H9 (cell line): ENCODE data around the gene GSE1. TPM values are rescaled to one million over a fixed set of nuclear protein-coding genes. Genes with fewer than 3 reads are reported as not detected.

Experiments used
- DNase-seq: peaks from one replicate; pipeline ENCODE4 v3.0.0-alpha.2; 2017
- H2AFZ ChIP-seq: one replicate; pipeline ENCODE4 v1.6.1; 2013; ENCODE audit warnings: mild to moderate bottlenecking, low read length, control low read depth, moderate library complexity
- H2AK5ac ChIP-seq: 2 replicates; pipeline ENCODE4 v1.6.1; 2013; ENCODE audit warnings: low read length, control low read depth, mixed read lengths; ENCODE audit not compliant: insufficient read length
- H2BK120ac ChIP-seq: one replicate; pipeline ENCODE4 v1.6.1; 2013; ENCODE audit warnings: low read depth, mild to moderate bottlenecking, low read length, control low read depth, inconsistent platforms; ENCODE audit not compliant: poor library complexity, severe bottlenecking
- H2BK12ac ChIP-seq: 2 replicates; pipeline ENCODE4 v1.6.1; 2013; ENCODE audit warnings: low read length, control low read depth, mixed read lengths, low read depth; ENCODE audit not compliant: insufficient read length
- H2BK15ac ChIP-seq: 2 replicates; pipeline ENCODE4 v1.6.1; 2013; ENCODE audit warnings: low read depth, low read length, control low read depth
- H2BK20ac ChIP-seq: one replicate; pipeline ENCODE4 v1.6.1; 2013; ENCODE audit warnings: low read depth, mild to moderate bottlenecking, low read length, control low read depth, inconsistent platforms; ENCODE audit not compliant: poor library complexity, severe bottlenecking
- H2BK5ac ChIP-seq: 2 replicates; pipeline ENCODE4 v1.6.1; 2013; ENCODE audit warnings: low read length, control low read depth, mixed read lengths; ENCODE audit not compliant: insufficient read length
- H3K14ac ChIP-seq: 2 replicates; pipeline ENCODE4 v1.6.1; 2013; ENCODE audit warnings: low read length, control low read depth; ENCODE audit not compliant: insufficient read depth
- H3K18ac ChIP-seq: 2 replicates; pipeline ENCODE4 v1.6.1; 2013; ENCODE audit warnings: low read depth, mild to moderate bottlenecking, mixed read lengths, low read length, control low read depth; ENCODE audit not compliant: insufficient read length
- H3K23ac ChIP-seq: 2 replicates; pipeline ENCODE4 v1.6.1; 2013; ENCODE audit warnings: low read length, control low read depth, mixed read lengths, low read depth; ENCODE audit not compliant: insufficient read length
- H3K23me2 ChIP-seq: 2 replicates; pipeline ENCODE4 v1.6.1; 2013; ENCODE audit warnings: low read depth, mild to moderate bottlenecking, mixed read lengths, low read length, control low read depth; ENCODE audit not compliant: insufficient read length, poor library complexity, severe bottlenecking
- H3K27ac ChIP-seq: 2 replicates; pipeline ENCODE4 v1.5.1; 2013; ENCODE audit warnings: low read length, control low read depth, mixed read lengths, low read depth; ENCODE audit not compliant: insufficient read length
- H3K27me3 ChIP-seq: 2 replicates; pipeline ENCODE4 v1.6.1; 2013; ENCODE audit warnings: low read length, control low read depth, inconsistent platforms; ENCODE audit not compliant: insufficient read depth
- H3K4ac ChIP-seq: 2 replicates; pipeline ENCODE4 v1.6.1; 2013; ENCODE audit warnings: low read depth, mild to moderate bottlenecking, control low read depth, inconsistent platforms, low read length, moderate library complexity
- H3K4me1 ChIP-seq: 2 replicates; pipeline ENCODE4 v1.6.1; 2013; ENCODE audit warnings: low read length, control low read depth, inconsistent platforms; ENCODE audit not compliant: insufficient read depth
- H3K4me2 ChIP-seq: 2 replicates; pipeline ENCODE4 v1.6.1; 2013; ENCODE audit warnings: low read length, control low read depth, mixed read lengths; ENCODE audit not compliant: insufficient read length, insufficient read depth
- H3K56ac ChIP-seq: 2 replicates; pipeline ENCODE4 v1.6.1; 2013; ENCODE audit warnings: low read depth, mild to moderate bottlenecking, mixed read lengths, low read length, control low read depth; ENCODE audit not compliant: insufficient read length
- H3K79me1 ChIP-seq: 2 replicates; pipeline ENCODE4 v1.6.1; 2013; ENCODE audit warnings: low read depth, mild to moderate bottlenecking, moderate library complexity, low read length, control low read depth, inconsistent platforms; ENCODE audit not compliant: insufficient read depth, poor library complexity, severe bottlenecking
- H3K79me2 ChIP-seq: 2 replicates; pipeline ENCODE4 v1.6.1; 2013; ENCODE audit warnings: low read length, control low read depth, inconsistent platforms; ENCODE audit not compliant: insufficient read depth
- H3K9ac ChIP-seq: 2 replicates; pipeline ENCODE4 v1.6.1; 2013; ENCODE audit warnings: low read length, control low read depth, mixed read lengths; ENCODE audit not compliant: insufficient read length; ENCODE audit errors: extremely low read depth
- H3K9me3 ChIP-seq: one replicate; pipeline ENCODE4 v1.6.1; 2013; ENCODE audit warnings: low read depth, low read length, inconsistent platforms; ENCODE audit not compliant: control insufficient read depth
- H3T11ph ChIP-seq: one replicate; pipeline ENCODE4 v1.6.1; 2013; ENCODE audit warnings: mild to moderate bottlenecking, low read length, control low read depth, inconsistent platforms
- H4K20me1 ChIP-seq: one replicate; pipeline ENCODE4 v1.6.1; 2013; ENCODE audit not compliant: control insufficient read depth, insufficient read length, insufficient read depth
- H4K5ac ChIP-seq: 2 replicates; pipeline ENCODE4 v1.6.1; 2013; ENCODE audit warnings: low read depth, mild to moderate bottlenecking, mixed read lengths, low read length, control low read depth; ENCODE audit not compliant: insufficient read length
- H4K8ac ChIP-seq: replicated peaks from 2 replicates; pipeline ENCODE4 v1.6.1; 2013; ENCODE audit warnings: low read length, control low read depth, mixed read lengths, low read depth; ENCODE audit not compliant: insufficient read length
- H4K91ac ChIP-seq: 2 replicates; pipeline ENCODE4 v1.6.1; 2013; ENCODE audit warnings: low read depth, mild to moderate bottlenecking, moderate library complexity, mixed read lengths, low read length, control low read depth; ENCODE audit not compliant: insufficient read length
- H3K27ac Mint-ChIP-seq, 3 experiments: 2 replicates in 2 of 3; 3 replicates in 1 of 3; pipeline ENCODE4 v1.8.0; 2020 to 2021; ENCODE audit warnings: mixed read lengths in 3 of 3, mild to moderate bottlenecking in 1 of 3, moderate library complexity in 1 of 3
- H3K27me3 Mint-ChIP-seq: 2 replicates; pipeline ENCODE4 v1.8.0; 2021; ENCODE audit warnings: low read depth, mild to moderate bottlenecking, moderate library complexity, mixed read lengths
- H3K36me3 Mint-ChIP-seq, 3 experiments: 2 replicates in 2 of 3; 3 replicates in 1 of 3; pipeline ENCODE4 v1.8.0; 2020 to 2021; ENCODE audit warnings: low read depth in 3 of 3, mixed read lengths in 3 of 3; ENCODE audit not compliant: insufficient read depth in 1 of 3
- H3K4me1 Mint-ChIP-seq, 2 experiments: 2 replicates each; pipeline ENCODE4 v1.8.0; 2020; ENCODE audit warnings: mixed read lengths in 2 of 2
- H3K4me3 Mint-ChIP-seq, 2 experiments: 2 replicates in 1 of 2; 3 replicates in 1 of 2; pipeline ENCODE4 v1.8.0; 2020 to 2021; ENCODE audit warnings: mild to moderate bottlenecking in 2 of 2, mixed read lengths in 2 of 2, moderate library complexity in 1 of 2
- H3K9me3 Mint-ChIP-seq, 2 experiments: 2 replicates in 1 of 2; 3 replicates in 1 of 2; pipeline ENCODE4 v1.8.0; 2020; ENCODE audit warnings: mild to moderate bottlenecking in 2 of 2, mixed read lengths in 2 of 2, moderate library complexity in 1 of 2
- CTCF ChIP-seq: fragments of 200-600 bp; sonication (generic); conservative IDR thresholded peaks from 3 replicates; pipeline ENCODE4 v1.8.0; 2021; ENCODE audit warnings: antibody characterized with exemption, mild to moderate bottlenecking
- WGBS: extraction: QIAGEN DNeasy Blood & Tissue Kit; methylation state at CpG from one replicate; pipeline ENCODE4 v1.1.7; 2013; ENCODE audit warnings: missing lambda C conversion rate, low lambda C conversion rate, mixed read lengths; ENCODE audit not compliant: insufficient read length; ENCODE audit errors: extremely low coverage; 5-methylcytosine and 5-hydroxymethylcytosine counted together
- total RNA-seq: library from RNA; stranded (reverse); gene quantifications from 2 replicates; pipeline ENCODE4 v1.2.1, GENCODE V29; 2021

Gene GSE1
- total RNA-seq, 1 experiment from 2014 or later: 125 TPM

GRCh38 chr16:85586380-85587104, 26.6 kb upstream of the GSE1 start:
- H3K4me3 Mint-ChIP-seq: no peak overlapping the region
- no CpG with 5 or more reads among the region's 31 CpGs for WGBS

More at GRCh38 chr16:85586380-85587104, 26.6 kb upstream of the GSE1 start:
- Histone ChIP-seq H4K91ac (no peak overlapping the region), H2AFZ (no peak overlapping the region), H3K4me1 (peaks cover 12% of the 10 kb centered on the region; the same call in 1 of the 2 replicates), H4K5ac (no peak overlapping the region), H2AK5ac (no peak overlapping the region), H2BK120ac (no peak overlapping the region), H2BK12ac (no peak overlapping the region), H3K56ac (no peak overlapping the region), H3K9ac (no peak overlapping the region), H4K20me1 (no peaks in the 10 kb centered on the region), H3K4ac (no peak overlapping the region), H3K14ac (no peak overlapping the region), H3K27me3 (no peaks in the 10 kb centered on the region; the same call in 1 of the 2 replicates), H3K23ac (no peak overlapping the region), H3K18ac (no peak overlapping the region), H3K23me2 (no peaks in the 10 kb centered on the region), H3K79me2 (peaks cover 6% of the 10 kb centered on the region; the same call in 1 of the 2 replicates), H4K8ac (no peak overlapping the region), H2BK5ac (no peak overlapping the region), H3K9me3 (no peaks in the 10 kb centered on the region), H3K79me1 (no peaks in the 10 kb centered on the region), H3K27ac (no peak overlapping the region), H2BK20ac (no peak overlapping the region), H3K4me2 (no peak overlapping the region), H2BK15ac (no peak overlapping the region), H3T11ph (no peak overlapping the region)
- peak overlapping the region in 1 of 3 experiments; percentile 73; a peak in 2 of 7 replicates for H3K27ac Mint-ChIP-seq
- DNase-seq: no peak
- peaks cover 62 to 63% of the 10 kb centered on the region in 2 experiments for H3K4me1 Mint-ChIP-seq
- H3K27me3 Mint-ChIP-seq: peaks cover 28% of the 10 kb centered on the region
- TF ChIP-seq CTCF: no peak
- no peaks in the 10 kb centered on the region; a peak in 1 of 5 replicates for H3K9me3 Mint-ChIP-seq
- peaks cover 0 to 3% (median 0%) of the 10 kb centered on the region in 3 experiments; a peak in 1 of 7 replicates for H3K36me3 Mint-ChIP-seq
